CD4-positive, alpha-beta T cell treated with Interleukin-21 for 1 hour (primary cell): ENCODE measurements around the gene SH3BP5L.
A peak's percentile ranks its signal among the peaks of the same experiment; 100 is the strongest.
"Not testable (repeated sequence)": the region's sequence is repeated elsewhere in the genome, so short reads cannot be mapped to it uniquely, and the experiment has no call there.

Experiments
- DNase-seq: peaks from one replicate; pipeline ENCODE4 v3.0.0-alpha.2; 2020

The SH3BP5L gene

GRCh38 chr1:248850536-248851251, 25.0 kb upstream of the SH3BP5L start:
- no peak for DNase-seq

DNA sequence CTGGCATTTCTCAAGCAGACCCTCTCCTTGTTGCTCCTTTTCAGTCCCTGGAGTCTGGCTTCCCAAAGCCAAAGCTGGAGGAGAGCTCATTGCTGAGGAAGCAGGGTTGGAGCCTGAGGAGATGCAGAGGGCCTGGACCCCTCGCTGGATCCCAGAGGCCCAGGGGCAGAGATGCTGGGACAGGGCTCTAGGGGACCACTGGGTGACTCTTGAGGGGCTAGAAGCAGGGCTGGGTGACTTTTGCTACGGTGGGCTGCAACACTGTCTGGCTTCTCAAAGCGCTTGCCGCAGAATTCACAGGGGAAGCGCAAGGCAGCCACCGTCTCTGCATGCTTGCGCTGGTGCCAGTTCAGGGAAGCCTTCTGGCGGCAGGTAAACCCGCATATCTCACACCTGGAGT, 24.4 kb upstream of the SH3BP5L start:
- no peak for DNase-seq

GRCh38 chr1:248849637-248850036, 23.9 kb upstream of the SH3BP5L start:
- DNase-seq, result no peak

GRCh38 chr1:248849152-248849551, 23.4 kb upstream of the SH3BP5L start:
- no peak for DNase-seq

- no peak for DNase-seq
Observed at GRCh38 chr1:248848602-248849001, 22.9 kb upstream of the SH3BP5L start.

DNA sequence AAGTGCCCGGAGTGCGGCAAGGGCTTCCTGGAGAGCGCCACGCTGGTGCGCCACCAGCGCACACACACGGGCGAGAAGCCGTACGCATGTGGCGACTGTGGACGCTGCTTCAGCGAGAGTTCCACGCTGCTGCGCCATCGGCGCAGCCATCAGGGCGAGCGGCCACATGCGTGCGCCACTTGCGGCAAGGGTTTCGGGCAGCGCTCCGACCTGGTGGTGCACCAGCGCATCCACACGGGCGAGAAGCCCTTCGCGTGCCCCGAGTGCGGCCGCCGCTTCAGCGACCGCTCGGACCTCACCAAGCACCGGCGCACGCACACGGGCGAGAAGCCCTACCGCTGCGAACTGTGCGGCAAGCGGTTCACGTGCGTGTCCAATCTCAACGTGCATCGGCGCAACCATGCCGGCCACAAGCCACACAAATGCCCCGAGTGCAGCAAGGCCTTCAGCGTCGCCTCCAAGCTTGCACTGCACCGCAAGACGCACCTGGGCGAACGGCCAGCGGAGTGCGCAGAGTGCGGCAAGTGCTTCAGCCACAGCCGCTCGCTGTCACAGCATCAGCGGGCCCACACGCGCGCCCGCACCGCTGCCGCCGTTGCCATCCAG, 22.3 kb upstream of the SH3BP5L start:
- no peak for DNase-seq

- no peak for DNase-seq
Observed at GRCh38 chr1:248847181-248847955, 21.7 kb upstream of the SH3BP5L start.

GRCh38 chr1:248844526-248844925, 18.8 kb upstream of the SH3BP5L start:
- DNase-seq, result no peak

- DNase-seq, result no peak
Observed at GRCh38 chr1:248843687-248844086, 18.0 kb upstream of the SH3BP5L start.

DNA sequence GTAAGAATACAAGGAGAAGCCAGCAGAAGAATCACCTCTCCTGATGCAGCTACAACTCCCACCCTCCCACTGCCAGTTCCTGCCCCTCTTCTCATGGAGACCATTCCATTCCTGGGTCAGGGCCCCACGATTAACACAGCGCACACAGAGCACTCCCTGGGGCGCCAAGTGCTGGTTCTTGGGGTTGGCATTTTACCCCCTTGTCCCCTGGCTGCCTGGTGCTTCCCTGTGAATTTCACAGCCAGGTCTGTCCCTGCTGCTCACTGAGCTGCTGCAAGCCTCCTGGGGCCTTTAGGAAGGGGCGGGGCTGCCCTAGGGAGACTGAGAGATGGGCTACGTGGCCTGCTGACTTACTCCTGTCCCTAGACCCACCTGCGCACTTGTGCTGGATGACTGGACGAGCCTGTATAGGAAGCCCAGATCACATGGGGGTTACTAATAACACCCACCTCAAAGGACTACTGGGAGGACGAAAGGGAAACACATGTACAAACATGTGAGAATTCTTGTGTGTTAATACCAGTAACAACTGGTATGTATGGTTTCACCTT, 17.1 kb upstream of the SH3BP5L start:
- DNase-seq, result no peak

GRCh38 chr1:248841702-248842395, 16.1 kb upstream of the SH3BP5L start:
- peak; percentile 65 for DNase-seq

DNA sequence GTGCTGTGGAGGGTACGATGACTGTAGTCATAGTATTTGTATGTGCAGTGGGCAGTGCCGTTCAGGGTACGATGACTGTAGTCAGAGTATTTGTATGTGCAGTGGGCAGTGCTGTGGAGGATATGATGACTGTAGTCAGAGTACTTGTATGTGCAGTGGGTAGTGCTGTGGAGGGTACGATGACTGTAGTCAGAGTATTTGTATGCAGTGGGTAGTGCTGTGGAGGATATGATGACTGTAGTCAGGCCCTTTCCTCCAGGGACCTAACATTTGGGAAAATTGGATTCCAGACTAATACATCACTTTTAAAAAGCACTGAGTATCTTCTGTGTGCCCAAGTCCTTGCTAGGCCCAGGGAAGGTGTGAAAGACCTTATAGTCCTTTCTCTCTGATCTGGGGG, 15.2 kb upstream of the SH3BP5L start:
- DNase-seq, result no peak

DNA sequence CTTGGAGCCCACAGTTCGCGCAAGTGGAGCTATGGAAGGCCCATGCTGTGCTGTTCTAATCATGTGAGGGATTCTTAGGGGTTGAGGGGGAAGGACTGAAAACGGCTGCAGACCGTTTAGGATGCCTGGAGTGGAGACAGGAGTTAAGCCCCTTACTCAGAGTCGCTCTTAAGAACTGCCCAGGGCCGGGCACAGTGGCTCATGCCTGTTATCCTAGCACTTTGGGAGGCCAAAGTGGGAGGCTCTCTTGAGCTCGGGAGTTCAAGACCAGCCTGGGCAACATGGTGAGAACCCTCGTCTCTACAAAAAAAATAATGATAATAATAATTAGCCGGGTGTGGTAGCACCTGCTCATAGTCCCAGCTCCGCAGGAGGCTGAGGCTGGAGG, 13.4 kb upstream of the SH3BP5L start:
- DNase-seq, result no peak

DNA sequence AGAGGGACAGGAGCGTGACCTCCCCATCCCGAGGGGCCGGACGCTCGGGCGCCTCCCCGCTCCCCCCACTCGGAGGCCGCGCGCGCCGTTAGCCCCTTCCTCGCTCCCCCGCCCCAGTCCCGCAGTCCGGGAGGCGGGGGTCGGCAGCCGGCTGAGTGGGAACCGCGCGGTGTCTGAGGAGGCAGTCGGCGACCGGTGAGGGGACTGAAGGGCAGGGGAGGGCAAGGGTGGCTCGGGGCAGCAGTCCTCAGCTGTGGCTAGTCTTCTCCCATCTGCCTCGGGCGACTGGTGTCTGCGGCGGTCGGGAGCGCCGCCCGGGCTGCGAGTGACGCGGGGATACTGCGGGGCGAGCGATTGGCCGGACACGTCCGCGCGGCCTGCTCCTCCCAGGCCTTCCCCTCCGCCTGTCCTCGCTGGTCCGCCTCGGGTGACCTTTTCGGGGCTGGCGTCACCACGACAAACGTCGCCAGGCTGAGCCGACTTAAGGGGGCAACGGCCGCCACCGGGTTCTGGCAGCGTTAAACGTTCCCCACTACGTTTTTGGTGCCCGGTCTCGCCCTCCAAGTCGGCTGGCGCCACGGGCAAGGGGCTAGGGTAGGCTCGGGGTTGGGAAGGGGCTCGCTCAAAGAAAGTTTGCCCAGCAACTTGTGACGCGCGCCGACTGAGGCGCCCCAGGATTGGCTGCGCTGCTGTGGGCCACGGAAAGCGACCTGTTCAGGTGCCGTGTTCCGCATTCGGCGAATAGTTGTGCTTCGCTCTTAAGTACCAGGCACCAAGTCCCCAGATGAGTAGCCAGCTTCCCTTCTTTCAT, 12.8 kb upstream of the SH3BP5L start:
- peak; percentile 91 for DNase-seq

DNA sequence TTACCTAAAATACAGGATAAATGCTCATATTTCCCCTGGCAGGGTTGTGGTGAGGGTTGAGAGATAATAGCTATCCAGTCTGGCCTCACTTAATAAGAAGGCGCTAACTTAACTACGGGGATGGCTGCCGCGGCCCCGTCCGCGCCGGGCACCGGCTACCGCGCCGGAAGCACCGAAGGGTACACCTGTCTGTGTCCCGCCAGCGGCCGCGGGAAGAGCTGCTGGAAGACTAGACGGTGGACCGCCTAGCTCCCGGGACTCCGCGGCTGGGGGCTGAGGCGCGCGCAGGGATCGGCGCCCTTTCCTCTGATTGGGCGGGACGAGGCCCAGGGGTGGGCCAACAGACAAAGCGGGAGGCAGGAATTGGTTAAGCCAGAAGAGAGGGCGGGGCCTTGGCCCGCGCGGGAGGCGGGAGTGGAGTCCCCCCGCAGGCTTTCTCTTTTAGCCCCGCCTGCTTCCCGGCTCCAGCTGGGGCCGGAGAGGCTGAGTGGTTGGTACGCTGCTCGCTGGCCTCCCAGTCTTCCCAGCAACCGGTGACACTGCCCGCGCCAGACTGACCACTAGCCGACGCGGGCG, 12.2 kb upstream of the SH3BP5L start, which contains the start of gene ZNF672:
ZNF672 (plus strand) TSS at position 444 of the 576 bp plus-strand sequence. CDS start 9,051 bp downstream, outside the sequence.
- DNase-seq, result peak; percentile 95

- DNase-seq, result no peak
Observed at GRCh38 chr1:248837045-248837780, 11.5 kb upstream of the SH3BP5L start.

- DNase-seq, result no peak
Observed at GRCh38 chr1:248834343-248834940, 8.7 kb upstream of the SH3BP5L start.

DNA sequence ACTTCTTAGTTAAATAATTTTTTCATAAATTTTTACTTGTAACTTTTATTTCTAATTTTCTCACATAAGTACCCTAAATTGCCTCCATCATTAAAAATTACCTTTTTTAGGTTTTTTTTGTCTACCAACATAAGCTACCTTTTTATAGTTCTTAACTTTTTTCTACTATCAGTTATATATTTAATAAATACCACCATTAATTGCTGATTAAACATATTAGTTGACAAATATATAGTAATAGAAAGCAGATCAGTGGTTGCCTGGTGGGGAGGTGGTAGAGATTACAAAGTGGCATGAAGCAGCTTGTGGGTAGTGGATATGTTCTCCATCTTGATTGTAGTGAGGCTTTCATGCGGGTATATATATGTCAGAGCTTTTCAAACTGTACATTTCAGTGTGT, 6.1 kb upstream of the SH3BP5L start:
- DNase-seq, result no peak

- DNase-seq, result not testable (repeated sequence)
Observed at GRCh38 chr1:248830718-248831017, 5.0 kb upstream of the SH3BP5L start.

- DNase-seq, result no peak
Observed at GRCh38 chr1:248828845-248829244, 3.1 kb upstream of the SH3BP5L start.

- DNase-seq, result no peak
Observed at GRCh38 chr1:248825573-248825908, 174 bp downstream of the SH3BP5L start.
